Measurements from ENCODE around the gene PGBD5. TPM values are rescaled to one million over a fixed set of nuclear protein-coding genes. Genes with fewer than 3 reads are reported as not detected.

PGBD5 gene
- polyA plus RNA-seq, 1 donor (not counting 4 experiments of a cell fraction or from before 2014, with no cell fraction given) = 0.28 TPM

DNA sequence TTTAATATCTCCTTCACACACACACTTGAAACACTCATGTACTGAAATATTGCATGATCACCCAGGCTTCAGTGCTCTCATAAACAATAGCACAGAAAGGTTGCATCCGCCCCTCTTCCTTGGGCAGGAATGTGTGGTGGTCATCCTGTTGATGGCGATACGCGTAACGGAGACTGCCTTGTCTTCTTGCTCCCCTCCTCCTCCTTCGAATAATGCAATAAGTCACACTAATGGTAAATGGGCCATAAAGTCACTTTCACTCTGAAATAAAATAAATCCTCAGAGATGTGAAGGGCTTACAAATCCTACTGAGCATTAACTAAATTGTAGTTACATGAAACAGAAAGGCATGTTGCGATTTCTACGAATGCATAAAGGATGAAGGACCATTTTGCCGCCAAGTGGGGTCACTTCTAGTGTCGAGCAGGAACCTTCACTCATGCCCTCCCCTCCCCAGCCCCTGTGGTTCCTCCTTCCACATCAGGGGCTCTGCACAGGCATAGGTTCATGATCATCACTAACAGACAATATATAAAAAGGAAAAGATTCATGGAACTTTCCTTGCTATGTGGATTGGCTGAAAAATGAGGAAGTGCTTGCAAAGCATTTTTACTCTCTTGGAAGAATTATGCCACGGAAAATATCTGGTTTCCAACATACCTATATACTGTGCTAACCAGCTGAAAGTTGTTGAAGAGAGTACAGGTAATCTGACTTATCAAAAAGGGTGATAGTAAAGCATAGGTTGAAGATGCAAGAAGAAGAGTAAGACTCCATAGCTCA lies 1.2 kb upstream of the PGBD5 start:
- no peaks in the 10 kb centered on the region for H3K36me3 ChIP-seq (ENCODE audit: control insufficient read depth in 2 of 2, extremely low read depth in 1 of 2, insufficient read depth in 2 of 2, low read length in 2 of 2)
- dilution Hi-C loops (cut with MboI; ENCODE audit: extremely low pct_ligation_motif_present, low sequenced_read_pairs) = no loop called here
- H4K20me1 ChIP-seq (ENCODE audit: control insufficient read depth, extremely low read depth, insufficient read depth, low read length) = no peaks in the 10 kb centered on the region
- no peak overlapping the region for H3K9ac ChIP-seq (ENCODE audit: control insufficient read depth, extremely low read depth, insufficient read depth, low read length)
- no peaks in the 10 kb centered on the region for H3K9me3 ChIP-seq (ENCODE audit: control insufficient read depth, low read depth, low read length)
- no peak overlapping the region for H3K4me3 ChIP-seq (ENCODE audit: control insufficient read depth in 2 of 3, extremely low read depth in 1 of 3, insufficient read depth in 2 of 3, low read depth in 1 of 3, low read length in 3 of 3)
- H3K27me3 ChIP-seq (ENCODE audit: control insufficient read depth, extremely low read depth, insufficient read depth, low read length) = peaks cover 48% of the 10 kb centered on the region
- DNase-seq (ENCODE audit: low read depth, low spot score) (no peak), FAIRE-seq (no peak)
- no peaks in the 10 kb centered on the region for H3K79me2 ChIP-seq (ENCODE audit: control insufficient read depth, insufficient read depth, low read length)
- H3K4me1 ChIP-seq (ENCODE audit: control insufficient read depth, extremely low read depth, insufficient read depth, low read length) = peaks cover 2% of the 10 kb centered on the region
- no peak overlapping the region for H2AFZ ChIP-seq (ENCODE audit: control insufficient read depth, low read length)
- H3K9me1 ChIP-seq (ENCODE audit: control insufficient read depth, extremely low read depth, insufficient read depth, low read length) = no peaks in the 10 kb centered on the region
- H3K27ac ChIP-seq (ENCODE audit: control insufficient read depth, insufficient read depth, low read length) = no peak overlapping the region
- TF ChIP-seq, protein P1, sequence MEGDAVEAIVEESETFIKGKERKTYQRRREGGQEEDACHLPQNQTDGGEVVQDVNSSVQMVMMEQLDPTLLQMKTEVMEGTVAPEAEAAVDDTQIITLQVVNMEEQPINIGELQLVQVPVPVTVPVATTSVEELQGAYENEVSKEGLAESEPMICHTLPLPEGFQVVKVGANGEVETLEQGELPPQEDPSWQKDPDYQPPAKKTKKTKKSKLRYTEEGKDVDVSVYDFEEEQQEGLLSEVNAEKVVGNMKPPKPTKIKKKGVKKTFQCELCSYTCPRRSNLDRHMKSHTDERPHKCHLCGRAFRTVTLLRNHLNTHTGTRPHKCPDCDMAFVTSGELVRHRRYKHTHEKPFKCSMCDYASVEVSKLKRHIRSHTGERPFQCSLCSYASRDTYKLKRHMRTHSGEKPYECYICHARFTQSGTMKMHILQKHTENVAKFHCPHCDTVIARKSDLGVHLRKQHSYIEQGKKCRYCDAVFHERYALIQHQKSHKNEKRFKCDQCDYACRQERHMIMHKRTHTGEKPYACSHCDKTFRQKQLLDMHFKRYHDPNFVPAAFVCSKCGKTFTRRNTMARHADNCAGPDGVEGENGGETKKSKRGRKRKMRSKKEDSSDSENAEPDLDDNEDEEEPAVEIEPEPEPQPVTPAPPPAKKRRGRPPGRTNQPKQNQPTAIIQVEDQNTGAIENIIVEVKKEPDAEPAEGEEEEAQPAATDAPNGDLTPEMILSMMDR (optimal IDR thresholded peaks at IDR 0.05 in 1 of 3, IDR thresholded peaks at IDR 0.05 in 1 of 3, conservative IDR thresholded peaks at IDR 0.05 in 1 of 3; ENCODE audit: extremely low read depth in 1 of 3, insufficient read depth in 2 of 3, low read length in 3 of 3) = no peak
- peak; percentile 55 for TF ChIP-seq EZH2 (IDR thresholded peaks at IDR 0.05; ENCODE audit: low read length)
- H3K4me2 ChIP-seq (ENCODE audit: control insufficient read depth, extremely low read depth, insufficient read depth, low read depth, low read length) = no peak overlapping the region

DNA sequence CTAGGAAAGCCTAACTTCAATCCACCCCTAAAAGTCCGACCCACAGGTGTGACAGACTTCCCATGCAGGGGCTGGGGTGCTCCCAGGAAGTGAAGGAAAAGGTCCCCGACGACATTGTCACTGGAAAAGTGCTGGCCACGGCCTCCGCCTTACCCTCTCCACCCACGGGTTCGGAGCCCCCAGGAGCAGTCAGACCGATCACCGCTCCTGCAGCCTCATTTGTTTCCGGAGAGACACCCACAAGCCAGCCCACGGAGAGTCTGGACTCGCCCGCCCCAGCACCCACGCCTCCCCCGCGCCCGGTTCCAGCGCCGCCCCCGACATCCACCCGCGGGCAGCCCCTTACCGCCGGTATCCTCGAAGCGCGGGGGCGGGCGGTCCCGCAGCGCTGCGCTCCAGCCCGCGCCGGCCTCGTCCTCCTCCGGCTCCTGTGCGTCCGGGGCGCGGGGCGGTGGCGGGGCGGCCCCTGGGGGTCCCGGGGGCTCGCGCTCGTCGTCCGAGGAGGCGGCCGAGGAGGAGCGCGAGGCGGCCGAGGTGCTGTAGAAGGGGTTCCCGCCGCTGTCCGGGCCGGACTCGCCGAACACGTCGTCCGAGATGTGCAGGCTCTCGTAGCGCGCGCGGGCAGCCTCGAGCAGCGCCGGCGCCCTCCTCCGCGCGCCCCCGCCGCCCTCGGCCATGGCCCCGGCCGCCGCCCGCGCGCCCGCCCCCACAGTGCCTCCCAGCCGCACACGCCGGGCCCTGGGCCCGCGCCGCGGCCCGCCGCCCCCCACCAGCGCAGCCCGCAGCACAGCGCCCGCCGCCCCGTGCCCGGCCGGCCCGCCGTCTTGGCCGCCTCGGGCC lies 660 bp downstream of the PGBD5 start:
- Histone ChIP-seq H3K27me3 (ENCODE audit: control insufficient read depth, extremely low read depth, insufficient read depth, low read length) (peaks cover 55% of the 10 kb centered on the region), H3K79me2 (ENCODE audit: control insufficient read depth, insufficient read depth, low read length) (no peaks in the 10 kb centered on the region), H3K4me3 (ENCODE audit: control insufficient read depth in 2 of 3, extremely low read depth in 1 of 3, insufficient read depth in 2 of 3, low read depth in 1 of 3, low read length in 3 of 3) (peak overlapping the region in 1 of 3 experiments; percentile 13), H3K9me1 (ENCODE audit: control insufficient read depth, extremely low read depth, insufficient read depth, low read length) (no peaks in the 10 kb centered on the region), H3K9me3 (ENCODE audit: control insufficient read depth, low read depth, low read length) (no peaks in the 10 kb centered on the region), H3K4me2 (ENCODE audit: control insufficient read depth, extremely low read depth, insufficient read depth, low read depth, low read length) (peak overlapping the region; percentile 25), H3K9ac (ENCODE audit: control insufficient read depth, extremely low read depth, insufficient read depth, low read length) (no peak overlapping the region), H3K4me1 (ENCODE audit: control insufficient read depth, extremely low read depth, insufficient read depth, low read length) (peaks cover 2% of the 10 kb centered on the region), H2AFZ (ENCODE audit: control insufficient read depth, low read length) (no peak overlapping the region), H4K20me1 (ENCODE audit: control insufficient read depth, extremely low read depth, insufficient read depth, low read length) (no peaks in the 10 kb centered on the region), H3K27ac (ENCODE audit: control insufficient read depth, insufficient read depth, low read length) (no peak overlapping the region), H3K36me3 (ENCODE audit: control insufficient read depth in 2 of 2, extremely low read depth in 1 of 2, insufficient read depth in 2 of 2, low read length in 2 of 2) (no peaks in the 10 kb centered on the region)
- DNase-seq (ENCODE audit: low read depth, low spot score) (no peak), FAIRE-seq (no peak)
- dilution Hi-C loops (cut with MboI; ENCODE audit: extremely low pct_ligation_motif_present, low sequenced_read_pairs) = no loop called here
- peak; percentile 93 for TF ChIP-seq EZH2 (IDR thresholded peaks at IDR 0.05; ENCODE audit: low read length)
- TF ChIP-seq, protein P1 (optimal IDR thresholded peaks at IDR 0.05 in 1 of 3, IDR thresholded peaks at IDR 0.05 in 1 of 3, conservative IDR thresholded peaks at IDR 0.05 in 1 of 3; ENCODE audit: extremely low read depth in 1 of 3, insufficient read depth in 2 of 3, low read length in 3 of 3) = no peak

Data from keratinocyte (primary cell).